MCF 10A (cell line): ENCODE data around the gene CD2AP. TPM values are rescaled to one million over a fixed set of nuclear protein-coding genes. Genes with fewer than 3 reads are reported as not detected.

Experiments
- BruUV-seq: library from RNA; stranded (reverse); fragments of 400-500 nt; replicated peaks from 2 replicates; lab custom pipeline; 2021; lab: Mats Ljungman, UMichigan
- CTCF ChIA-PET: fragments of 300-600 bp; sonication (Branson Sonifier 250); formaldehyde crosslinking; extraction: SDS; loops from one replicate; lab custom pipeline; 2021; ENCODE audit warnings: antibody characterized with exemption, inconsistent platforms; lab: Yijun Ruan, JAX
- POLR2A ChIA-PET: fragments of 300-600, 350-650 bp; sonication (Branson Sonifier 250); formaldehyde crosslinking; extraction: SDS; loops from one replicate; lab custom pipeline; 2020; ENCODE audit warnings: antibody characterized with exemption, inconsistent platforms; lab: Yijun Ruan, JAX
- DNase-seq: peaks from one replicate; pipeline ENCODE4 v3.0.0-alpha.2; 2018; ENCODE audit not compliant: unreplicated experiment
- H3K27ac Mint-ChIP-seq: one replicate; pipeline ENCODE4 v1.8.0; 2022; ENCODE audit warnings: mild to moderate bottlenecking, low read depth, mixed read lengths; ENCODE audit not compliant: unreplicated experiment
- H3K27me3 Mint-ChIP-seq: one replicate; pipeline ENCODE4 v1.8.0; 2022; ENCODE audit warnings: mixed read lengths; ENCODE audit not compliant: insufficient read depth, unreplicated experiment
- H3K36me3 Mint-ChIP-seq: one replicate; pipeline ENCODE4 v1.8.0; 2022; ENCODE audit warnings: mild to moderate bottlenecking, moderate library complexity, mixed read lengths; ENCODE audit not compliant: insufficient read depth, unreplicated experiment
- H3K4me1 Mint-ChIP-seq: one replicate; pipeline ENCODE4 v1.8.0; 2022; ENCODE audit warnings: mixed read lengths; ENCODE audit not compliant: insufficient read depth, unreplicated experiment
- H3K4me3 Mint-ChIP-seq: one replicate; pipeline ENCODE4 v1.8.0; 2022; ENCODE audit warnings: mild to moderate bottlenecking, moderate library complexity, mixed read lengths; ENCODE audit not compliant: unreplicated experiment
- H3K9me3 Mint-ChIP-seq: one replicate; pipeline ENCODE4 v1.8.0; 2022; ENCODE audit warnings: mixed read lengths; ENCODE audit not compliant: unreplicated experiment
- intact Hi-C: fragments of 100-400 bp; cut with micrococcal nuclease; formaldehyde crosslinking; loops from 2 replicates; pipeline ENCODE4 v1.14.1; 2022
- total RNA-seq: library from RNA; stranded (reverse); gene quantifications from 2 replicates; pipeline ENCODE4 v1.2.3, GENCODE V29; 2022
- TF ChIP-seq, protein P1 (sequence below): fragments of 200-600 bp; IDR thresholded peaks from one replicate; pipeline ENCODE4 v1.8.0; 2022; ENCODE audit warnings: antibody characterized with exemption, mild to moderate bottlenecking; ENCODE audit not compliant: unreplicated experiment

CD2AP gene
- total RNA-seq, 1 experiment from 2014 or later: 40.3 TPM

DNA sequence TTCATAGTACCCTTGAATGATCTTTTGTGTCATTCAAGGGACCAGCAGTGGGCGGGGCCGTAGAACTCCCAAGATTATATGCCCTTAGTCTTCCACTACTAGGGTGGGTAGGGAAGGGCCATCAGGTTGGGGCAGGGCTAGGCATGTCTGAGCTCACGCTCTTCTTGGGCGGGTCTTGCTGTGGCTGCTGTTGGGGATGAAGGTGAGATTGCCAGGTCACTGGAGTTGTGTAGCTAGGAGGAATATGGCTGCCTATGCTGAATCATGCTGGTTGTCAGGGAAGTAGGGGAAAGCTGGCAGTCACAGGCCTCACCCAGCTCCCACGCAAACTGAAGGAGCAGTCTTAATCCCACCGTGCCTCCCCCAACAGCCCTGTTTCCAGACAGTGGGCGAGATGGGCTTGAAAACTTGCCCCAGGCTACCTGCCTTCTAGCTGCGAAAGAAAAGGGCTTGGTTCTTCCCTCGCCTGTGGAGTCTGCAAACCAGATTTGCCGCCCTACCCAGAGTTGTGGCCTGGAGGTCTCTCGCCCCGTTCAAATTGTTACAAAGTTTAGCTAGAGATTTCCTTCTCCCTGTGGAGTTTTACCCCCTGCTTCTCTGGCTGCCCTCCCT, 144.4 kb downstream of the CD2AP start:
- Mint-ChIP-seq H3K9me3 (no peaks in the 10 kb centered on the region), H3K27me3 (no peaks in the 10 kb centered on the region), H3K4me1 (no peaks in the 10 kb centered on the region), H3K4me3 (no peak overlapping the region), H3K36me3 (peaks cover 46% of the 10 kb centered on the region), H3K27ac (no peak overlapping the region)
- BruUV-seq: no TSS peak
- CTCF ChIA-PET: interaction anchor here (0.9 to 1.5 kb wide), 5 partner anchors 9 to 208 kb away, joined by 3 to 13 read pairs (median 4); no protein-coding TSS in a partner anchor
- TF ChIP-seq, protein P1, sequence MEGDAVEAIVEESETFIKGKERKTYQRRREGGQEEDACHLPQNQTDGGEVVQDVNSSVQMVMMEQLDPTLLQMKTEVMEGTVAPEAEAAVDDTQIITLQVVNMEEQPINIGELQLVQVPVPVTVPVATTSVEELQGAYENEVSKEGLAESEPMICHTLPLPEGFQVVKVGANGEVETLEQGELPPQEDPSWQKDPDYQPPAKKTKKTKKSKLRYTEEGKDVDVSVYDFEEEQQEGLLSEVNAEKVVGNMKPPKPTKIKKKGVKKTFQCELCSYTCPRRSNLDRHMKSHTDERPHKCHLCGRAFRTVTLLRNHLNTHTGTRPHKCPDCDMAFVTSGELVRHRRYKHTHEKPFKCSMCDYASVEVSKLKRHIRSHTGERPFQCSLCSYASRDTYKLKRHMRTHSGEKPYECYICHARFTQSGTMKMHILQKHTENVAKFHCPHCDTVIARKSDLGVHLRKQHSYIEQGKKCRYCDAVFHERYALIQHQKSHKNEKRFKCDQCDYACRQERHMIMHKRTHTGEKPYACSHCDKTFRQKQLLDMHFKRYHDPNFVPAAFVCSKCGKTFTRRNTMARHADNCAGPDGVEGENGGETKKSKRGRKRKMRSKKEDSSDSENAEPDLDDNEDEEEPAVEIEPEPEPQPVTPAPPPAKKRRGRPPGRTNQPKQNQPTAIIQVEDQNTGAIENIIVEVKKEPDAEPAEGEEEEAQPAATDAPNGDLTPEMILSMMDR: no peak
- POLR2A ChIA-PET: no interaction called here
- intact Hi-C loops: no loop called here
- DNase-seq: no peak

DNA sequence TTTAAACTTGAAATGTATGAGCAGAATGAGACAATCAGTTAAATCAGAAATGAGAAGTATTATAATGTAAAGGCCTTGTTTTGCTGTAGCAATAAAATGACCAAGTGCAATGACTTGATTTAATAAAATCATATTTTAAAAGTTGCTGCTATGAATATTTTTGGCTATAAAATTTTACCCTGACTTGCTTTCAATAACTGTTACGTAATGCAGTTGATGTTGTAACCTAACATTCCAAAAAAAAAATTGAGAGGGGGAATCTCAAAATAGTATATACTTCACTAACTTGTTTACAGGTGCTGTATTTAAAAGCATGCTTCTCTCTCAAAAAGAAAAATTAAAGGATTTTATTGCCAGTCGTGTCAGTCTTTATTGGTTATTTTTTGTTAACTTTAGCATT, 149.2 kb downstream of the CD2AP start:
- ChIA-PET CTCF (interaction anchor here (1.1 to 8.5 kb wide), 2 partner anchors 104 to 162 kb away, joined by 3 to 288 read pairs; no protein-coding TSS in a partner anchor), POLR2A (no interaction called here)
- no TSS peak for BruUV-seq
- Mint-ChIP-seq H3K4me1 (no peaks in the 10 kb centered on the region), H3K36me3 (peaks cover 34% of the 10 kb centered on the region), H3K27ac (no peak overlapping the region), H3K9me3 (no peaks in the 10 kb centered on the region), H3K27me3 (no peaks in the 10 kb centered on the region), H3K4me3 (no peak overlapping the region)
- TF ChIP-seq, protein P1: no peak
- intact Hi-C loops: no loop called here
- DNase-seq: no peak

DNA sequence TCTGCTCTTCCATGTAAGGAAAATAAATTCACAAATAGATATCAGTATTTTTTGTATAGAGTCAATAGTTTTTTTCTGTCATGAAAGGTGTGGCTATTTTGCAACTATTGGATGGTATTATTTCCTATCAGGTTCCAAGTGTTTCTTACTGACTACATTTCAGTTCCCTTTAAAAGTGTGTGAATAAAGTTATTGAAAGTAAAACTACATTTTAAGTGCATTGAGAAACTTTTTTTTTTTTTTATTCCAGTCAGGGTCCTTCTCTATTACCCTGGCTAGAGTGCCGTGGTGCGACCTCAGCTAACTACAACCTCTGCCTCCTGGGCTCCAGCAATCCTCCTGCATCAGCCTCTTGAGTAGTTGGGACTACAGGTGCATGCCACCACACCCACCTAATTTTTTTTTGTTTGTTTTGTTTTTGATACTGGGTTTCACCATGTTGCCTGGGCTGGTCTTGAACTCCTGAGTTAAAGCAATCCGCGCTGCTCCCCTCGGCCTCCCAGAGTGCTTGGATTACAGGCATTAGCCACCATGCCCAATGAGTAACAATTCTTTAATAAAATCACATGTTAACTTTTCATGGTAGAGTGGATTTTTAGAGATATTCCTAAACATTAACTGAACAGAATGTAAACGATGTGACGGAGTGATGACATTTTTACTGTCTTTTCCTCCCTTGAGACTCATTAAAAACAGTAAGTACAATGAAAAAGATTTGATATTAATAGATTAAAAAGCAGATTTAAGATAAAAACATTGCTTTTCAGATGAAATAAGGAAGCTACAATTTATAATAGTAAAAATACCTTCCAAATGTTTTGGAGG, 151.1 kb downstream of the CD2AP start:
- Mint-ChIP-seq H3K9me3 (no peaks in the 10 kb centered on the region), H3K4me3 (no peak overlapping the region), H3K27me3 (no peaks in the 10 kb centered on the region), H3K36me3 (peaks cover 33% of the 10 kb centered on the region), H3K27ac (no peak overlapping the region), H3K4me1 (no peaks in the 10 kb centered on the region)
- no peak for DNase-seq
- intact Hi-C loops: no loop called here
- TF ChIP-seq, protein P1: no peak
- CTCF ChIA-PET: interaction anchor here (0.8 to 8.5 kb wide), 6 partner anchors 11 to 157 kb away, joined by 3 to 288 read pairs (median 4); partner anchors contain the start of gene OPN5
- POLR2A ChIA-PET: interaction anchor here (0.7 to 0.9 kb wide), 3 partner anchors 70 to 1259 kb away, joined by 3 to 4 read pairs (median 3); partner anchors contain the start of gene ADGRF4
- no TSS peak for BruUV-seq

DNA sequence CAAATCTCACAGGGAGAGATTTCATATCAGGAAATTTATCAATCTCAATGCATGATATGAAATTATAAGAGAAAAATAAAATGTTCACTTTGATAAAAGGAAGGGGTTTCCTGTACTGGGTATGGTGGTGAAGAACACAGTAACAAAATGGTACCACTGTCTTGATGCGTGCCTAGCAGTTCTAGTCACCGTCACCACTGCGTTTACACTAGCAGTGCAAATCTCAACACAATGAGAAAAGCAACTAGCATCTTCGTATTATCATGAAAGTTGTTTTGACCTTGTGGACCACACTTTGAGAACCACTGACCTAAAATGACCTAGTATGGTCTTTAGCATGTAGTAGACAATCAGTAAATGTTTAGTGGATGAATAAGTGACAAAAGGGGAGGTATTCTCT, 152.4 kb downstream of the CD2AP start:
- Mint-ChIP-seq H3K4me3 (no peak overlapping the region), H3K27me3 (no peaks in the 10 kb centered on the region), H3K36me3 (peaks cover 23% of the 10 kb centered on the region), H3K9me3 (no peaks in the 10 kb centered on the region), H3K4me1 (no peaks in the 10 kb centered on the region), H3K27ac (no peak overlapping the region)
- ChIA-PET CTCF (interaction anchor here (0.6 to 8.5 kb wide), 18 partner anchors 8 to 1780 kb away, joined by 3 to 288 read pairs (median 6); partner anchors contain the start of genes ADGRF4 and OPN5), POLR2A (interaction anchor here (0.9 to 2.1 kb wide), 4 partner anchors 72 to 151 kb away, joined by 3 to 27 read pairs (median 5); no protein-coding TSS in a partner anchor)
- intact Hi-C loops: no loop called here
- BruUV-seq: no TSS peak
- TF ChIP-seq, protein P1: no peak
- DNase-seq: no peak
